D721Med (cell line): ENCODE results near the gene KDM4C.
"Not testable (repeated sequence)": the region's sequence is repeated elsewhere in the genome, so short reads cannot be mapped to it uniquely, and the experiment has no call there.

Experiments
- DNase-seq: peaks from one replicate; pipeline ENCODE4 v3.0.0; 2011; ENCODE audit warnings: low spot score; ENCODE audit not compliant: insufficient read length
- FAIRE-seq: peaks from 2 replicates; lab custom pipeline; 2011; peaks lifted over from hg19 to GRCh38; lab: Jason Lieb, UNC
- CTCF ChIP-seq: IDR thresholded peaks from 2 replicates; pipeline ENCODE4 v1.5.1; 2012; ENCODE audit warnings: mild to moderate bottlenecking, control low read depth; ENCODE audit not compliant: insufficient read depth; ENCODE audit errors: missing control alignments

The KDM4C gene

GRCh38 chr9:6805532-6805931 lies 47.8 kb downstream of the KDM4C start:
- DNase-seq (no peak), FAIRE-seq (no peak)
- TF ChIP-seq CTCF = no peak

GRCh38 chr9:6806318-6806717 lies 48.5 kb downstream of the KDM4C start:
- FAIRE-seq, DNase-seq: not testable (repeated sequence)

GRCh38 chr9:6807669-6808068 lies 49.9 kb downstream of the KDM4C start:
- FAIRE-seq = not testable (repeated sequence)

GRCh38 chr9:6811436-6811835 lies 53.7 kb downstream of the KDM4C start:
- no peak for TF ChIP-seq CTCF
- FAIRE-seq (no peak), DNase-seq (no peak)

More at GRCh38 chr9:6807669-6808068, 49.9 kb downstream of the KDM4C start:
- DNase-seq = not testable (repeated sequence)

- FAIRE-seq = no peak
- no peak for DNase-seq
- no peak for TF ChIP-seq CTCF
These were observed 58.8 kb downstream of the KDM4C start for GRCh38 chr9:6816581-6816980.

- no peak for TF ChIP-seq CTCF
- FAIRE-seq (no peak), DNase-seq (no peak)
These were observed 60.6 kb downstream of the KDM4C start for GRCh38 chr9:6818292-6818922.

GRCh38 chr9:6819112-6819511 lies 61.3 kb downstream of the KDM4C start:
- FAIRE-seq (no peak), DNase-seq (no peak)
- no peak for TF ChIP-seq CTCF

- no peak for FAIRE-seq
- TF ChIP-seq CTCF = no peak
- DNase-seq = no peak
These were observed 61.8 kb downstream of the KDM4C start for GRCh38 chr9:6819529-6819928.
